ENCODE results near the gene NBDY.
A peak's percentile ranks its signal among the peaks of the same experiment; 100 is the strongest.
"Not testable (repeated sequence)": the region's sequence is repeated elsewhere in the genome, so short reads cannot be mapped to it uniquely, and the experiment has no call there.

Gene NBDY

GRCh38 chrX:56729152-56729850 is at the start of gene NBDY:
NBDY (plus strand) TSS chrX:56729243; CDS start chrX:56729354, 111 bp downstream.
- Histone ChIP-seq H3K4me1 (ENCODE audit: control insufficient read depth, insufficient read depth, low read length) (no peaks in the 10 kb centered on the region), H3K27me3 (ENCODE audit: control insufficient read depth, insufficient read depth, low read length) (no peaks in the 10 kb centered on the region), H3K27ac (ENCODE audit: low read length) (no peak within 1 kb of the TSS), H3K9me3 (ENCODE audit: control insufficient read depth, insufficient read depth, low read length) (no peaks in the 10 kb centered on the region), H3K36me3 (ENCODE audit: control insufficient read depth, insufficient read depth, low read length) (no peaks in the 10 kb centered on the region), H3K4me3 (ENCODE audit: low read length) (peak within 1 kb of the TSS; percentile 64; the same call in 1 of the 2 replicates)
- no CpG with 5 or more reads among the region's 23 CpGs for WGBS (ENCODE audit: insufficient coverage, insufficient read length)
- DNase-seq (ENCODE audit: low read depth, low spot score) = no peak

GRCh38 chrX:56704530-56704929 is 24.5 kb upstream of the NBDY start:
- not testable (repeated sequence) for H3K4me3 ChIP-seq (ENCODE audit: low read length); H3K9me3 ChIP-seq (ENCODE audit: control insufficient read depth, insufficient read depth, low read length); H3K36me3 ChIP-seq (ENCODE audit: control insufficient read depth, insufficient read depth, low read length); H3K4me1 ChIP-seq (ENCODE audit: control insufficient read depth, insufficient read depth, low read length); H3K27me3 ChIP-seq (ENCODE audit: control insufficient read depth, insufficient read depth, low read length); H3K27ac ChIP-seq (ENCODE audit: low read length); DNase-seq (ENCODE audit: low read depth, low spot score)
- no CpG with 5 or more reads among the region's 4 CpGs for WGBS (ENCODE audit: insufficient coverage, insufficient read length)

GRCh38 chrX:56726605-56727004 is 2.4 kb upstream of the NBDY start:
- no peaks in the 10 kb centered on the region for H3K36me3 ChIP-seq (ENCODE audit: control insufficient read depth, insufficient read depth, low read length)
- no peak overlapping the region for H3K4me3 ChIP-seq (ENCODE audit: low read length)
- H3K9me3 ChIP-seq (ENCODE audit: control insufficient read depth, insufficient read depth, low read length) = no peaks in the 10 kb centered on the region
- H3K27me3 ChIP-seq (ENCODE audit: control insufficient read depth, insufficient read depth, low read length) = no peaks in the 10 kb centered on the region
- no CpG with 5 or more reads among the region's 1 CpG for WGBS (ENCODE audit: insufficient coverage, insufficient read length)
- DNase-seq (ENCODE audit: low read depth, low spot score) = no peak
- no peak overlapping the region for H3K27ac ChIP-seq (ENCODE audit: low read length)
- no peaks in the 10 kb centered on the region for H3K4me1 ChIP-seq (ENCODE audit: control insufficient read depth, insufficient read depth, low read length)

- no peak overlapping the region for H3K27ac ChIP-seq (ENCODE audit: low read length)
- no peak overlapping the region for H3K4me3 ChIP-seq (ENCODE audit: low read length)
- no peaks in the 10 kb centered on the region for H3K27me3 ChIP-seq (ENCODE audit: control insufficient read depth, insufficient read depth, low read length)
- no peaks in the 10 kb centered on the region for H3K4me1 ChIP-seq (ENCODE audit: control insufficient read depth, insufficient read depth, low read length)
- no peak for DNase-seq (ENCODE audit: low read depth, low spot score)
- no CpG with 5 or more reads among the region's 3 CpGs for WGBS (ENCODE audit: insufficient coverage, insufficient read length)
- no peaks in the 10 kb centered on the region for H3K9me3 ChIP-seq (ENCODE audit: control insufficient read depth, insufficient read depth, low read length)
- H3K36me3 ChIP-seq (ENCODE audit: control insufficient read depth, insufficient read depth, low read length) = no peaks in the 10 kb centered on the region
These were observed 1.5 kb upstream of the NBDY start for GRCh38 chrX:56727531-56727930.

- no peak for DNase-seq (ENCODE audit: low read depth, low spot score)
- no peak overlapping the region for H3K27ac ChIP-seq (ENCODE audit: low read length)
- no CpG with 5 or more reads among the region's 2 CpGs for WGBS (ENCODE audit: insufficient coverage, insufficient read length)
- no peaks in the 10 kb centered on the region for H3K36me3 ChIP-seq (ENCODE audit: control insufficient read depth, insufficient read depth, low read length)
- no peaks in the 10 kb centered on the region for H3K4me1 ChIP-seq (ENCODE audit: control insufficient read depth, insufficient read depth, low read length)
- no peak overlapping the region for H3K4me3 ChIP-seq (ENCODE audit: low read length)
- no peaks in the 10 kb centered on the region for H3K9me3 ChIP-seq (ENCODE audit: control insufficient read depth, insufficient read depth, low read length)
- H3K27me3 ChIP-seq (ENCODE audit: control insufficient read depth, insufficient read depth, low read length) = no peaks in the 10 kb centered on the region
These were observed 722 bp upstream of the NBDY start for GRCh38 chrX:56728321-56728720.

- peak overlapping the region; percentile 48; the same call in 1 of the 2 replicates for H3K4me3 ChIP-seq (ENCODE audit: low read length)
- DNase-seq (ENCODE audit: low read depth, low spot score) = no peak
- H3K9me3 ChIP-seq (ENCODE audit: control insufficient read depth, insufficient read depth, low read length) = no peaks in the 10 kb centered on the region
- WGBS (ENCODE audit: insufficient coverage, insufficient read length) = no CpG with 5 or more reads among the region's 8 CpGs
- no peaks in the 10 kb centered on the region for H3K27me3 ChIP-seq (ENCODE audit: control insufficient read depth, insufficient read depth, low read length)
- H3K27ac ChIP-seq (ENCODE audit: low read length) = no peak overlapping the region
- H3K36me3 ChIP-seq (ENCODE audit: control insufficient read depth, insufficient read depth, low read length) = no peaks in the 10 kb centered on the region
- no peaks in the 10 kb centered on the region for H3K4me1 ChIP-seq (ENCODE audit: control insufficient read depth, insufficient read depth, low read length)
These were observed 291 bp upstream of the NBDY start for GRCh38 chrX:56728752-56729151.

- Histone ChIP-seq H3K9me3 (ENCODE audit: control insufficient read depth, insufficient read depth, low read length) (no peaks in the 10 kb centered on the region), H3K27me3 (ENCODE audit: control insufficient read depth, insufficient read depth, low read length) (no peaks in the 10 kb centered on the region), H3K4me3 (ENCODE audit: low read length) (no peak overlapping the region), H3K27ac (ENCODE audit: low read length) (no peak overlapping the region), H3K36me3 (ENCODE audit: control insufficient read depth, insufficient read depth, low read length) (no peaks in the 10 kb centered on the region), H3K4me1 (ENCODE audit: control insufficient read depth, insufficient read depth, low read length) (no peaks in the 10 kb centered on the region)
- DNase-seq (ENCODE audit: low read depth, low spot score) = no peak
- no CpG with 5 or more reads among the region's 2 CpGs for WGBS (ENCODE audit: insufficient coverage, insufficient read length)
These were observed 4.5 kb downstream of the NBDY start for GRCh38 chrX:56733459-56734046.

GRCh38 chrX:56736219-56736618 is 7.2 kb downstream of the NBDY start:
- Histone ChIP-seq H3K36me3 (ENCODE audit: control insufficient read depth, insufficient read depth, low read length) (no peaks in the 10 kb centered on the region), H3K27me3 (ENCODE audit: control insufficient read depth, insufficient read depth, low read length) (no peaks in the 10 kb centered on the region), H3K4me1 (ENCODE audit: control insufficient read depth, insufficient read depth, low read length) (no peaks in the 10 kb centered on the region), H3K27ac (ENCODE audit: low read length) (no peak overlapping the region), H3K9me3 (ENCODE audit: control insufficient read depth, insufficient read depth, low read length) (no peaks in the 10 kb centered on the region), H3K4me3 (ENCODE audit: low read length) (no peak overlapping the region)
- WGBS (ENCODE audit: insufficient coverage, insufficient read length) = no CpG with 5 or more reads among the region's 14 CpGs
- DNase-seq (ENCODE audit: low read depth, low spot score) = no peak

- H3K27me3 ChIP-seq (ENCODE audit: control insufficient read depth, insufficient read depth, low read length) = no peaks in the 10 kb centered on the region
- H3K4me1 ChIP-seq (ENCODE audit: control insufficient read depth, insufficient read depth, low read length) = no peaks in the 10 kb centered on the region
- H3K27ac ChIP-seq (ENCODE audit: low read length) = no peak overlapping the region
- WGBS (ENCODE audit: insufficient coverage, insufficient read length) = no CpG with 5 or more reads among the region's 1 CpG
- DNase-seq (ENCODE audit: low read depth, low spot score) = no peak
- H3K4me3 ChIP-seq (ENCODE audit: low read length) = no peak overlapping the region
- H3K36me3 ChIP-seq (ENCODE audit: control insufficient read depth, insufficient read depth, low read length) = no peaks in the 10 kb centered on the region
- H3K9me3 ChIP-seq (ENCODE audit: control insufficient read depth, insufficient read depth, low read length) = no peaks in the 10 kb centered on the region
These were observed 9.6 kb downstream of the NBDY start for GRCh38 chrX:56738670-56739069.

GRCh38 chrX:56744996-56745395 is 16.0 kb downstream of the NBDY start:
- H3K4me3 ChIP-seq (ENCODE audit: low read length) = no peak overlapping the region
- no peak for DNase-seq (ENCODE audit: low read depth, low spot score)
- no peaks in the 10 kb centered on the region for H3K4me1 ChIP-seq (ENCODE audit: control insufficient read depth, insufficient read depth, low read length)
- H3K27ac ChIP-seq (ENCODE audit: low read length) = no peak overlapping the region
- no CpG with 5 or more reads among the region's 4 CpGs for WGBS (ENCODE audit: insufficient coverage, insufficient read length)
- H3K9me3 ChIP-seq (ENCODE audit: control insufficient read depth, insufficient read depth, low read length) = no peaks in the 10 kb centered on the region
- no peaks in the 10 kb centered on the region for H3K27me3 ChIP-seq (ENCODE audit: control insufficient read depth, insufficient read depth, low read length)
- no peaks in the 10 kb centered on the region for H3K36me3 ChIP-seq (ENCODE audit: control insufficient read depth, insufficient read depth, low read length)

- no peak for DNase-seq (ENCODE audit: low read depth, low spot score)
- no CpG with 5 or more reads among the region's 1 CpG for WGBS (ENCODE audit: insufficient coverage, insufficient read length)
- no peaks in the 10 kb centered on the region for H3K4me1 ChIP-seq (ENCODE audit: control insufficient read depth, insufficient read depth, low read length)
- no peaks in the 10 kb centered on the region for H3K27me3 ChIP-seq (ENCODE audit: control insufficient read depth, insufficient read depth, low read length)
- H3K9me3 ChIP-seq (ENCODE audit: control insufficient read depth, insufficient read depth, low read length) = no peaks in the 10 kb centered on the region
- H3K27ac ChIP-seq (ENCODE audit: low read length) = no peak overlapping the region
- H3K36me3 ChIP-seq (ENCODE audit: control insufficient read depth, insufficient read depth, low read length) = no peaks in the 10 kb centered on the region
- no peak overlapping the region for H3K4me3 ChIP-seq (ENCODE audit: low read length)
These were observed 18.0 kb downstream of the NBDY start for GRCh38 chrX:56746996-56747395.

All from iPS DF 6.9 (cell line).